NCI-H2107 (cell line): ENCODE data around the gene ZNF385C.

Source experiments
- DNase-seq: peaks from one replicate; lab custom pipeline; 2025; lab: John Stamatoyannopoulos, UW

The ZNF385C gene

DNA sequence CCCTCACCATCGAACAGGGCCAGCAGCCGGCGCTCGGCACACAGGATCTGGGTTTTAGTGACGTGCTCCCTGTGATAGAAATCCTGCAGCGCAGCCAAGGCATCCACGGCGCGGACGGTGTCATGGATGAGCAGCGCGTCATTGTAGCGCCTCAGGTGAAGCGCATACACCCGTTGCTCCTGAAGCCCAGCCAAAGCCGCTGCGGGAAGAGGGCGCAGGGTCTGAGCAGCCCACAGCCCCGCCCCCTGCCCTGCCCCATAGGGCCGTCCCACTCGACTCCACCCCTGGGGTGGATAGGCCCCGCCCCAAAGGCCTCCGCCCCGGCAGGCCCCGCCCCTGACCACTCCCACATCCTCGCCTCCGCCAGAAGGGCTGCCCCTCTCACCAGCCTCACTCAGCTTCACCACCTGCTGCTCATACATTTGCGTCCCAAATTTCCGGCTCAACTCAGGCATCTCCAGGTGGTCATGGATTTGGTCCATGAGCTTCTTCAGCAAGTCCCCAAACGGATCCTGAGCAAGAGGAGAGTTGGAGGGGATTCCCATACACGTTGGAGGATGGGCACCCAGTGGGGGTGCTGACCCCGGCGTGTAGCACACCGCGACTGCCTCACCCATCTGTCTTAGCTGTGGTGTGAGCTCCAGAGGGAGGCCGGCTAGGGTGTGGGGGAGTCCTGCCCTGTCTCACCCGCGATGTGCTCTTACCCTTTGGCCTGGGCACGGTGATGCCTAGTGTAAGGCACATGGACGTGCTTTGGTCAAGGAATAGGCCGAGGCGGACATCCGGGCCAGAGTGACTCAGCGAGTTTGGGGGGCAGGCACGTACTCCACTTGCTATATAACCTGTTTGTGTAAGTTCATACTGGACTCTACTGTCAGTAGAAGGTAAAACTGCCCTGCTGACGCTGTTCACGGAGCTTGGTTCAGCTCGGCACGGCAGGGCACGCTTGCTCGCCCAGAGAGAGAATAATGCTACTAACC is 9.6 kb upstream of the ZNF385C start:
- DNase-seq: peak; percentile 91

GRCh38 chr17:42107124-42107523 is 8.9 kb upstream of the ZNF385C start:
- no peak for DNase-seq

GRCh38 chr17:42106009-42106408 is 7.7 kb upstream of the ZNF385C start:
- DNase-seq: no peak

- DNase-seq: no peak
These were observed 6.0 kb upstream of the ZNF385C start for GRCh38 chr17:42104264-42104663.

DNA sequence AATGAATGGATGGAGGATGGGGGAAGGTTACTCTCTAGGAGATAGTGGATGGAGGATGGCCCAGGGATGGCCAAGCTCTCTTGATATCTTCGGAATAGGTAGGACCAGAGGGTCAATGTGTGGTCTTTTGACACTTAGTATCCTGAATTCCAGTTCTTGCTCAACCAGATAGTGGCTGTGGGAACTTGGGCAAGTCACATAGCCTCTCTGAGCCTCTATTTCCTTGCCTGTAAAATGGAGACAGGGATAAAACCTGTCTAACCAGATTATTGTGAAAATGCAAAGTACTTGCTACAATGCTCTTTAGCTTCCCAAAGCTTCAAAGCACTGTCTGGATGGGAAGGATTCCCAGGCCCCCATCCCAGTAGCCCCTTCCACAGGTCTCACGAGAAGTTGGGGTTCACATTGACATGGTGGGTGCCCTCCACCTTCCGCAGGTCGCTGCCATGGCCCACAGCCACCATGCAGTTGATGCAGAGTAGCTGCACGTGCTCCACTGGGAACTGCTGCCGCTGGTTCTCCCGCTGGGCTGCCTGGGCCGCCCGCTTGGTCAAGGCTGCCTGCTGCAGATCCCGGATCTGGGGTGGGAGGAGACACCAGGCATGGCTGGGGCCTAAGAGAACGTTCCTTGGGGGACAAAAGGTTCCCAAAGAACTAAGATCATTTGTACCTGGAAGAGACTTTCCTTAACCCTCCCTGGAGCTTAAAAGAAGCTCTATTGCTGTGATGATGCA is 5.1 kb upstream of the ZNF385C start:
- no peak for DNase-seq

- no peak for DNase-seq
These were observed 3.4 kb upstream of the ZNF385C start for GRCh38 chr17:42101513-42102292.

DNA sequence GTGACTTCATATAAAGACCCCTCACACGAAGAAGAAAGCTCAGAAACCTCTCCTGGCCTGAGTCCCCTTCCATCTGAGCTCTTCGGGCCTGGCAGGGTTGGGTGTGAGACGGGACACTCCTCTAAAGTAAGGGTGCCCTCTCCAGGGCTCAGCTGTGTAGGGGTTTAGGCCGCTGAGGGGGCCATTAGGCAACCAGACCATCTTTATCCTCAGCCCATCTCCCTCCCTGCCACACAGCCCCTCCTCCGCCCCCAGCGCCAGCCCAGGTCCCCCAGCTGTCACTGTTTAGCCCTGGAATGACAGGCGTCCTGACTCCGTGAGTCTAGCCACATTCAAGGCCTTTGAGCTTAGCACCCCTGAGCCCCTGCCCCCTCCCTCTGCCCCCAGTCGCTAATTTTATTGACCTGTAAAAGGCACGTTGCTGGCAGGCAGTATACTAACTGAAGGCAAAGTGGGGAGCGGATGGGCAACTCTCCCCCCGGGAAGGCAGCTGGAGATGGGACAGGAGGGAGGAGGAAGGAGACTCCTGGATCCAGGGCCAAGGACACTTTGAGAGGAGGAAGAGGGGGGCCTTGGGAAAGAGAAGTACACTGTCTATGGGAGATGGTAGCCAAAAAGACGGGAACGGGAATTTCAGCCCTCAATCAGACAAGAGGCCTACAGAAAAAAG is 592 bp upstream of the ZNF385C start:
- DNase-seq: no peak

GRCh38 chr17:42096360-42097111 is 1.7 kb downstream of the ZNF385C start:
- DNase-seq: no peak

DNA sequence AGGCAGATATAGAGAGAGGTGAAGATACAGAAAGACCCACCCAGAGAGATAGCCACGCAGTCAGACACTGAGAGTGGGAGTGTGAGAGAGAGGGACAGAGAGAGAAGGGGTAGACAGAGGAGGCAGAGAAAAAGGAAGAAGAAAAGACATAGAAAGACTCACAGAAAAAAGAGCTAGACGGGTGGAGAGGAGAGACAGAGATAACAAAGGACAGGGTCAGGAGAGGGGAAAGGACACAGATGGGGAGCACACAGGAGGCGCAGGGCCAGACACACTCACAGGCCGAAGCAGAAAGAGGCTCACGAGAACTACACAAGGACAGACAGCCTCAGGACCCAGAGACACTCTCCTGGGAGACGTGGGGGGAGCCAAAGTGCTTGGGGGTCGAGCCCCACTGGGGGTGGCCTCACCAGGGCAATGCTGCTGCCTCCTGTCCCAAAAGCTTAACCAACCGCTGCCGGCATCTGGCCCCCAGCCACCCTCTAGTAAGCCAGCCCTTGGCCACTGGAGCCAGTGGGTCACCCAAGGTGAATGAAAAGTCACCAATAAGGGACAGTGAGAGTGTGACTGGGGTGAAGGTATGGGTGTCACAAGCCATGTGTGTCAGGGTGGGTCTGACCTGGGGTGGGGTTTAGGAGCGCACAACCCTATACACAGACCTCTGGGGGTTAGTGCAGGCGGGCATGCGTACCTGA is 3.8 kb downstream of the ZNF385C start:
- no peak for DNase-seq

- no peak for DNase-seq
These were observed 5.3 kb downstream of the ZNF385C start for GRCh38 chr17:42092939-42093338.

- DNase-seq: no peak
These were observed 7.1 kb downstream of the ZNF385C start for GRCh38 chr17:42090964-42091790.

- no peak for DNase-seq
These were observed 9.5 kb downstream of the ZNF385C start for GRCh38 chr17:42088736-42089135.

DNA sequence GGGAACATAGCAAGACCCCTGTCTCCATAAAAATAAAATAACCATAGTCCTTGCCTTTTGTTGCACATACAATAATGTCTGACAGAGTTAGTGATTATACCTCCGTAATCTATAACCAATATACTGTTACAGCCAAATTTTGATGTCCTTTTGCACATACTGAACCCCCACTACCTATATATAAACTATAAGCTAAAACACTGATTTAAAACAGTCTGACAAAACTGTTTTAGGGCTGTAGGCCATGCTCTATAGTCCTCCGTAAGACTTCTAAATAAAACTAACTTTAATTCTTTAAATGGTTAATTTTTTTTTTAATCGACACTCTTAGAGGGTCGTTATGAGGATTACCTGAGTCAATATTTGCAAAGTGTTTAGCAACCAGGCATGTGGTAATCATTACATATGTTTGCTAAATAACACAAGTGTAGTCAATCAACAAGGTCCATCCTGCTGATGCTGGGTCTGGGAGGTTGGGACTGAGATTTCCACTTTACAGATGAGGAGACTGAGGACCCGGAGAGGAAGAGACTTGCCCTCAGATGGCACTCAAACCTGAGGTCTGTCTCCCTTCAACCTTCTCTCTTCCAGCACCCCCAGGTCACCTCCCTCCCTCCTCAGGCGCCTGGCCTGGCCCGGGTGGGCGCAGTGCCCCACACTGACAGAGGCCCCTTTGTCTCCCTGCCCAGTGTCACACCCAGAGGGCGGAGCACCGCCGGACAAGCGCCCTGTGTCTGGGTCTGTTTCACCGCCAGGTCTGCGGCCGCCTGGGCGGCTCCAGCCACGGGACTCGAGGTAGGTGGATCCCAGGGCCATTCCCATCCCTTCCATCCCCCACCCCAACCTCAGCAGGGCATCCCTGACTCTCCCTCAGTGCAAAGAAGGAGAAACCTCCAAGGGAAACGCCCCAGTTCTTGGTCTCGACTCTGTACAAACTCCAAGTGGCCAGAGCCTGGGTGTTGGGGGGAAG is 10.3 kb downstream of the ZNF385C start:
- DNase-seq: no peak

- no peak for DNase-seq
These were observed 11.1 kb downstream of the ZNF385C start for GRCh38 chr17:42087042-42087701.

DNA sequence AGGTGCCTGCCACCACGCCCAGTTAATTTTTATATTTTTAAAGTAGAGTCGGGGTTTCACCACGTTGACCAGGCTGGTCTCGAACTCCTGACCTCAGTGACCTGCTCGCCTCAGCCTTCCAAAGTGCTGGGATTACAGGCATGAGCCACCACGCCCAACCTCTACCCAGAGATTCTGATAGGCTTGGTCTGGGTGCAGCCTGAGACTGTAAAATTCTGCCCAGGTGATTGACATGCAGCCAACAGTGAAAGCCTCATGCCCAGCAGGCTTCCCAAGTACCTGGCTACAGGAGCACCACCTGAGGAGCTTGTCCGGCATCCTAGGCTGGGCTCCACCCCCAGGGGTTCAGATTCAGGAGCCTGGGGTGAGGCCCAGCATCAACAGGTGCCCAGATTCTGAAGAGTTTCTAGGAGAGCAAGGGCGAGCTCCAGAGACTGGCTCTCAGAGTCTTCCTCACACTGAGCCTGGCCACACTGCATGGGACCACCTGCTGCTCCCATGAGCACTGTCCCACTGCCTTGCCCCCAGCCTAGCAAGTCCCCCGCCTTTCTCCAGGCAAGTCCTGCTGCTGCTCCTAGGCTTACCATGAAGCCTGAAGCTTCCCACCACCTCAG is 16.6 kb downstream of the ZNF385C start:
- no peak for DNase-seq

GRCh38 chr17:42079541-42079940 is 18.7 kb downstream of the ZNF385C start:
- DNase-seq: no peak

DNA sequence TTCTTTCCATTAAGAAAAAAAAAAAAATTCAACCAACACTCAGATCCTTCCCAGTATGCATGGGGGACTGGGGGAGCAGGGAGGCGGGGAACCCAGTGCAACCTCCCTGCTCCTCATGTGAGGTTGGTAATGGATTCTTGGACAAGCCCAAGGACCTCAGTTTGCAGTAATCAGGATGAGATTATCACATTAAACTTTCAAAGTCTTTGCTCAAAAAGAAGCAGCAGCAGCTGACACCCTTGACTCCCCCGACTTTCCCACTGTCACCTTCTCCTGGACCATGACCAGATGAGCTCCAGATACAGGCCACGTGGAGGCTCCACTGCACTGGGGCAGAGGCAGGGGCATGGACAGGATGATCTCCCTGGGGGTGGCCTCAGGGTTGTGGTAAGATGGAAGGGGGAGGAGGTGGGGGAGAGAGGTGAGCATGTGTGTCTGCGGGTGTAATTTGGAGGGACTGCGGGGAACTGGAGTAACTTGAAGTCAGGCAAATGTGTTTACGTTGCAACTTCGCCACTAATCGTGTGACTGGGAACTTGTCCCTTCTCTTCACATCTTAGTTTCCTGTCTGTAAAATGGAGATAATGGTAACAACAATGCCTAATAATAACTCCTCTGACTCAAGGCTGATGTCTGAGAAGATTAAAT is 19.8 kb downstream of the ZNF385C start:
- no peak for DNase-seq
